ENCODE results near the gene SPTBN2. TPM values are rescaled to one million over a fixed set of nuclear protein-coding genes. Genes with fewer than 3 reads are reported as not detected.

Gene SPTBN2
- total and polyA plus RNA-seq, 2 of the 4 experiments (the other 2 are of a cell fraction) = 0.18 to 0.41 TPM

GRCh38 chr11:66752148-66752547, 23.1 kb upstream of the SPTBN2 start:
- ATAC-seq (ENCODE audit: low read depth) = no peak
- BruUV-seq (replicated peaks) = no TSS peak
- H3K14ac ChIP-seq (replicated peaks; ENCODE audit: low read depth, low read length) = no peak overlapping the region
- no peak overlapping the region for H2BK120ac ChIP-seq (ENCODE audit: low read depth, low read length)
- no peak overlapping the region for H3K4me2 ChIP-seq (ENCODE audit: low read depth, low read length)
- peaks cover 3% of the 10 kb centered on the region for H3K9me1 ChIP-seq (ENCODE audit: insufficient read depth, low read length)
- intact Hi-C loops (cut with micrococcal nuclease) = loop anchor here (10.0 kb wide), 1 partner anchor 63 kb away; no protein-coding TSS in a partner anchor
- H4K20me1 ChIP-seq (ENCODE audit: insufficient read depth, low read length) = no peaks in the 10 kb centered on the region; the same call in 1 of the 2 replicates
- H3K79me1 ChIP-seq (ENCODE audit: low read depth in 1 of 2, low read length in 2 of 2) = peaks cover 18% of the 10 kb centered on the region in 2 experiments
- no peak overlapping the region for H2AK5ac ChIP-seq (ENCODE audit: low read depth, low read length)
- no peaks in the 10 kb centered on the region for H3K9me3 ChIP-seq (ENCODE audit: control insufficient read depth, insufficient read depth, low read length)
- ChIA-PET POLR2A (ENCODE audit: unreplicated experiment) (no interaction called here), CTCF (no interaction called here)
- H3K23ac ChIP-seq (ENCODE audit: low read depth, low read length) = no peak overlapping the region
- no peak overlapping the region for H4K5ac ChIP-seq (ENCODE audit: low read depth, low read length)
- H2AFZ ChIP-seq (replicated peaks; ENCODE audit: low read length, poor library complexity) = no peak overlapping the region
- no peak overlapping the region for H4K91ac ChIP-seq (ENCODE audit: insufficient read depth, low read depth, low read length)
- no peak overlapping the region for H4K8ac ChIP-seq (ENCODE audit: low read depth in 2 of 2, low read length in 2 of 2)
- no CpG with 5 or more reads among the region's 4 CpGs for WGBS, 2 experiments (ENCODE audit: extremely low coverage in 2 of 2, insufficient read length in 1 of 2)
- H3K4ac ChIP-seq (ENCODE audit: low read depth, low read length) = no peak overlapping the region
- no peak overlapping the region for H3K4me3 ChIP-seq (ENCODE audit: insufficient read depth, low read depth, low read length)
- no peak overlapping the region for H2BK20ac ChIP-seq (ENCODE audit: low read depth, low read length)
- DNase-seq = no peak
- H3K56ac ChIP-seq (ENCODE audit: extremely low read depth, insufficient read depth, low read length) = no peak overlapping the region
- no peak overlapping the region for H2BK5ac ChIP-seq (ENCODE audit: low read depth, low read length, poor library complexity, severe bottlenecking)
- no peak overlapping the region for H3K18ac ChIP-seq (ENCODE audit: low read depth, low read length)
- no peaks in the 10 kb centered on the region for H3K27me3 ChIP-seq (ENCODE audit: control insufficient read depth, insufficient read depth, low read length)
- no peak overlapping the region for H2AK9ac ChIP-seq (replicated peaks; ENCODE audit: low read depth, low read length, poor library complexity)
- no peak overlapping the region for H2BK15ac ChIP-seq (ENCODE audit: low read depth, low read length)
- H3K4me1 ChIP-seq (ENCODE audit: control insufficient read depth, insufficient read depth, low read length) = no peaks in the 10 kb centered on the region
- H3K9ac ChIP-seq (ENCODE audit: low read depth, low read length) = no peak overlapping the region
- TF ChIP-seq SMC3 (IDR thresholded peaks at IDR 0.05; ENCODE audit: low read depth, low read length) (no peak), MAFK (IDR thresholded peaks at IDR 0.05; ENCODE audit: low read depth, low read length) (0 out of 2 replicates have a peak, but pooled peaks have one; percentile 21), MAZ (IDR thresholded peaks at IDR 0.05; ENCODE audit: borderline replicate concordance, low read depth, low read length) (no peak)
- in situ Hi-C loops (cut with MboI; ENCODE audit: low sequenced_read_pairs) = no loop called here
- dilution Hi-C loops (cut with HindIII; ENCODE audit: low sequenced_read_pairs, unreplicated experiment) = no loop called here
- no peaks in the 10 kb centered on the region for H3K36me3 ChIP-seq (ENCODE audit: control insufficient read depth, insufficient read depth, low read length)
- no peak overlapping the region for H3K27ac ChIP-seq (ENCODE audit: insufficient read depth, low read length)
